ENCODE results near the gene RBKS.
"Not testable (repeated sequence)": the region's sequence is repeated elsewhere in the genome, so short reads cannot be mapped to it uniquely, and the experiment has no call there.

RBKS gene

GRCh38 chr2:27869763-27870162 is 20.4 kb downstream of the RBKS start:
- no peak for DNase-seq

GRCh38 chr2:27866237-27866636 is 23.9 kb downstream of the RBKS start:
- DNase-seq: no peak

GRCh38 chr2:27863955-27864354 is 26.2 kb downstream of the RBKS start:
- not testable (repeated sequence) for DNase-seq

GRCh38 chr2:27863146-27863545 is 27.0 kb downstream of the RBKS start:
- no peak for DNase-seq

- DNase-seq: no peak
These were observed 30.1 kb downstream of the RBKS start for GRCh38 chr2:27860111-27860510.

GRCh38 chr2:27857417-27858172 is 32.6 kb downstream of the RBKS start:
- DNase-seq: no peak

- DNase-seq: no peak
These were observed 33.2 kb downstream of the RBKS start for GRCh38 chr2:27856956-27857355.

- DNase-seq: no peak
These were observed 33.8 kb downstream of the RBKS start for GRCh38 chr2:27856386-27856785.

- DNase-seq: no peak
These were observed 34.7 kb downstream of the RBKS start for GRCh38 chr2:27855476-27855875.

GRCh38 chr2:27854229-27854862 is 35.8 kb downstream of the RBKS start:
- no peak for DNase-seq

GRCh38 chr2:27852691-27853090 is 37.5 kb downstream of the RBKS start:
- no peak for DNase-seq

GRCh38 chr2:27849558-27850205 is 40.5 kb downstream of the RBKS start:
- no peak for DNase-seq

GRCh38 chr2:27847333-27847732 is 42.9 kb downstream of the RBKS start:
- no peak for DNase-seq

GRCh38 chr2:27844821-27845255 is 45.3 kb downstream of the RBKS start:
- no peak for DNase-seq

- DNase-seq: no peak
These were observed 46.2 kb downstream of the RBKS start for GRCh38 chr2:27843992-27844391.

- no peak for DNase-seq
These were observed 47.3 kb downstream of the RBKS start for GRCh38 chr2:27842894-27843293.

GRCh38 chr2:27839022-27839618 is 51.1 kb downstream of the RBKS start:
- no peak for DNase-seq

GRCh38 chr2:27838502-27838901 is 51.7 kb downstream of the RBKS start:
- no peak for DNase-seq

- no peak for DNase-seq
These were observed 56.3 kb downstream of the RBKS start for GRCh38 chr2:27833931-27834330.

GRCh38 chr2:27832396-27832795 is 57.8 kb downstream of the RBKS start:
- DNase-seq: no peak

GRCh38 chr2:27831279-27832050 is 58.7 kb downstream of the RBKS start:
- no peak for DNase-seq

- no peak for DNase-seq
These were observed 59.5 kb downstream of the RBKS start for GRCh38 chr2:27830656-27831055.

GRCh38 chr2:27829791-27830190 is 60.4 kb downstream of the RBKS start:
- DNase-seq: no peak

All from effector CD4-positive, alpha-beta T cell (primary cell).